IPS-18c (cell line): Measurements from ENCODE around the gene NDUFS1.
"Not testable (repeated sequence)": the region's sequence is repeated elsewhere in the genome, so short reads cannot be mapped to it uniquely, and the experiment has no call there.

Experiments
- H3K4me3 ChIP-seq: 2 replicates; pipeline ENCODE4 v1.7.0; 2013; ENCODE audit warnings: low read depth, mild to moderate bottlenecking, low read length, moderate library complexity; ENCODE audit not compliant: insufficient read depth
- H3K9me3 ChIP-seq: one replicate; pipeline ENCODE4 v1.6.1; 2013; ENCODE audit warnings: mild to moderate bottlenecking, low read length, moderate library complexity; ENCODE audit not compliant: control insufficient read depth, insufficient read depth

NDUFS1 gene

GRCh38 chr2:206125901-206126300 is 33.3 kb downstream of the NDUFS1 start:
- peaks cover 2% of the 10 kb centered on the region for H3K9me3 ChIP-seq
- H3K4me3 ChIP-seq: no peak overlapping the region

- H3K4me3 ChIP-seq: not testable (repeated sequence)
These were observed 36.7 kb downstream of the NDUFS1 start for GRCh38 chr2:206122569-206122968.

GRCh38 chr2:206116278-206116677 is 43.0 kb downstream of the NDUFS1 start:
- H3K4me3 ChIP-seq: no peak overlapping the region
- H3K9me3 ChIP-seq: peaks cover 2% of the 10 kb centered on the region

More at GRCh38 chr2:206122569-206122968, 36.7 kb downstream of the NDUFS1 start:
- H3K9me3 ChIP-seq: not testable (repeated sequence)

DNA sequence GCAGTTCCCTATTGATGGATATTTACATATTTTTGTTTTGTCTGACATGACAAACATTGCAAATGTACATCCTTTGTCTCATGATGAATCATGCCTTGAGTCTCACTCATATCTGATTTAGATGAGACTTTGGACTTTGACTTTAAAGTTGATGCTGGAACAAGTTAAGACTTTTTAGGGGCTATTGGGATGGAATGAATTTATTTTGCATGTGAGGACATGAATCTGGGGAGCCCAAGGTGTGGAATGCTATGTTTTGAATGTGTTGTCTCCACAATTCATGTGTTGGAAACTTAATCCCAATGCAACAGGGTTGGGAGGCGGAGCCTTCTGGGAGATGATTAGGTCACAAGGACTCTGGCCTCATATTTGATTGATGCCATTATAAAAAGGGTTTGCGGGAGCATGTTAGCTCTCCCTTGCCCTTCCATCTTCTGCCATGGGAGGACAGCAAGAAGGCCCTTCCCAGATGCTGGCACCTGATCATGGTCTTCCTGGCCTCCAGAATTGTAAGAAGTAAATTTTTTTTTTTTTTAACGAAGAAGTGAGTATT is 44.1 kb downstream of the NDUFS1 start:
- peaks cover 2% of the 10 kb centered on the region for H3K9me3 ChIP-seq
- no peak overlapping the region for H3K4me3 ChIP-seq

- no peak overlapping the region for H3K4me3 ChIP-seq
- peaks cover 2% of the 10 kb centered on the region for H3K9me3 ChIP-seq
These were observed 46.2 kb downstream of the NDUFS1 start for GRCh38 chr2:206112846-206113547.

- no peak overlapping the region for H3K4me3 ChIP-seq
- peaks cover 2% of the 10 kb centered on the region for H3K9me3 ChIP-seq
These were observed 47.1 kb downstream of the NDUFS1 start for GRCh38 chr2:206112108-206112507.

GRCh38 chr2:206108713-206109112 is 50.5 kb downstream of the NDUFS1 start:
- H3K4me3 ChIP-seq: no peak overlapping the region
- H3K9me3 ChIP-seq: peaks cover 2% of the 10 kb centered on the region

DNA sequence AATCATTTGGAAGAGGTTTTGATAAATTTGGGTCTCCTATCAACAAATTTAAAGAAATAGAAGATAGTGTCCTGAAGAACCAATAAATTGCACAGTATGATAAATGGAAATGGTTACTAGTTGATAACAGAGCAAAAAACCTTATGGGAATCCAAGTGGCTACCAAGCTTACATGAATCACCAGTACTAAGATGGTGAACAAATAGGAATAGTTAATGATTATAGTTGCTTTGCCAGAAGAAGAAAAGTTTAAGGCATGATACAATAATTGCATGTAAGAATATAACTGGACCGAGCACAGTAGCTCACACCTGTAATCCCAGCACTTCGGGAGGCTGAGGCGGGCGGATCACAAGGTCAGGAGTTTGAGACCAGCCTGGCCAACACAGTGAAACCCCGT is 53.7 kb downstream of the NDUFS1 start:
- H3K9me3 ChIP-seq: peaks cover 2% of the 10 kb centered on the region
- H3K4me3 ChIP-seq: no peak overlapping the region

DNA sequence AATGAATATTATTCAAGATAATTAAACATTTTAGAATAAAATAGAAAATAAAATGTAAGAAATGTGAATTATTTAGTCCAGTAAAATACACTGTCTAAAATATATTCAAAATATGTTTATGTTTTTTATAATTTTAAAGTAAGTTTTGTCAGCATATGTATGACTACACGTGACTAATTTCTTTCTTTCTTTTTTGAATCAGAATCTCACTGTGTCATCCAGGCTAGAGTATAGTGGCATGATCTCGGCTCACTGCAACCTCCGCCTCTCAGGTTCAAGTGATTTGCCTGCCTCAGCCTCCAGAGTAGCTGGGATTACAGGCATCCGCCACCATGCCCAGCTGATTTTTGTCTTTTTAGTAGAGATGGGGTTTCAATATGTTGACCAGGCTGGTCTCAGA is 54.2 kb downstream of the NDUFS1 start:
- Histone ChIP-seq H3K9me3 (peaks cover 2% of the 10 kb centered on the region), H3K4me3 (no peak overlapping the region)

- not testable (repeated sequence) for H3K4me3 ChIP-seq, H3K9me3 ChIP-seq
These were observed 60.4 kb downstream of the NDUFS1 start for GRCh38 chr2:206098872-206099271.

DNA sequence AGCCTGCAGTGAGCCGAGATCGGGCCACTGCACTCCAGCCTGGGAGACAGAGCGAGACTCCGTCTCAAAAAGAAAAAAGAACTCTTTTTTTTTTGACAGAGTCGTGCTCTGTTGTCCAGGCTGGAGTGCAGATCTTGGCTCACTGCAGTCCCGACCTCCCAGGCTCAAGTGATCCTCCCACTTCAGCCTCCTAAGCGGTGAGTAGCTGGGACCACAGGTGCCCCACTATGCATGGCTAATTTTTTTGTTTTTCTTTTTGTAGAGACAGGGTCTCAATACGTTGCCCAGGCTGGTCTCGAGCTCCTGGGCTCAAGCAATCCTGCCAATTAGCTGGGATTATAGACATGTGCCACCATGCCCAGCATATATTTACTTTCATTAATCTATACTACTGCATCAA is 60.8 kb downstream of the NDUFS1 start:
- no peaks in the 10 kb centered on the region for H3K9me3 ChIP-seq
- no peak overlapping the region for H3K4me3 ChIP-seq

GRCh38 chr2:206096876-206097275 is 62.4 kb downstream of the NDUFS1 start:
- Histone ChIP-seq H3K9me3 (no peaks in the 10 kb centered on the region), H3K4me3 (no peak overlapping the region)

GRCh38 chr2:206095536-206096332 is 63.5 kb downstream of the NDUFS1 start:
- Histone ChIP-seq H3K9me3 (no peaks in the 10 kb centered on the region), H3K4me3 (no peak overlapping the region)

- no peak overlapping the region for H3K4me3 ChIP-seq
- no peaks in the 10 kb centered on the region for H3K9me3 ChIP-seq
These were observed 66.9 kb downstream of the NDUFS1 start for GRCh38 chr2:206092297-206092696.

DNA sequence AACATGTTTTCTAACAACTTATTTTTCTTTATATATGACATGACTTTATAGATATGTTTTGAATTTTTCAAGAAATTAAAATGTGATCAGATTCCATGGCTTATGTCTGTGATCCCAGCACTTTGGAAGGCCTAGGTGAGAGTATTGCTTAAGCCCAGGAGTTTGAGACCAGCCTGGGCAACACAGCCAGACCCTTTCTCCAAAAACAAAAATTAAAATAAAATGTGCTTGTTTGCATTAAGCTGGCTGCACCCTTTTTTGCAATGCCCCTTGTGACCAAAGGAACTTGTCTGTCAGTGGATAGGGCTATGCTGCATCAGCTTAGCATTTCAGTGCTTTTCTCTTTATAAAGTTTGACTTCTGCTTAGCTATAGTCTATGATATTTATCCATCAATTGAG is 71.0 kb downstream of the NDUFS1 start:
- H3K9me3 ChIP-seq: no peaks in the 10 kb centered on the region
- H3K4me3 ChIP-seq: no peak overlapping the region

- Histone ChIP-seq H3K4me3 (peak overlapping the region; percentile 80), H3K9me3 (no peaks in the 10 kb centered on the region)
These were observed 72.4 kb downstream of the NDUFS1 start for GRCh38 chr2:206086716-206087350.

GRCh38 chr2:206085742-206086445 is 73.3 kb downstream of the NDUFS1 start, which contains the start of gene INO80D:
Gene INO80D, minus strand, starts transcription at chr2:206086174. Its CDS starts 23,158 bp downstream, at chr2:206063016.
- Histone ChIP-seq H3K9me3 (no peaks in the 10 kb centered on the region), H3K4me3 (peak within 1 kb of the TSS; percentile 80)
